Heart left ventricle (tissue), 16 donors: ENCODE data around the gene MYL9. TPM values are rescaled to one million over a fixed set of nuclear protein-coding genes. Genes with fewer than 3 reads are reported as not detected.

ENCODE experiments used
- ATAC-seq, 4 donors: fragments of 200-7000 bp; cut with Tn5 transposase; one replicate each; pipeline ENCODE4 v1.9.1; 2020 to 2022; ENCODE audit warnings: moderate library complexity in 4 of 4, mild to moderate bottlenecking in 3 of 4, moderate number of reproducible peaks in 1 of 4
- DNase-seq, 5 donors: peaks; one replicate each; pipeline ENCODE4 v3.0.0-alpha.2; 2020
- H3K27ac ChIP-seq, 12 donors: fragments of 200-600 bp; sonication (generic) in 4 of 12; one replicate each; pipeline versions ENCODE4 v1.5.0 to v1.8.0; 2016 to 2022; ENCODE audit warnings: mild to moderate bottlenecking in 2 of 12
- H3K27me3 ChIP-seq, 9 donors: fragments of 200-600 bp; sonication (generic) in 2 of 9; one replicate each; pipeline versions ENCODE4 v1.5.1 to v1.8.0; 2016 to 2022; ENCODE audit warnings: mild to moderate bottlenecking in 3 of 9
- H3K36me3 ChIP-seq, 9 donors: fragments of 200-600 bp; sonication (generic) in 2 of 9; one replicate each; pipeline versions ENCODE4 v1.5.0 to v1.8.0; 2018 to 2022; ENCODE audit warnings: mild to moderate bottlenecking in 2 of 9
- H3K4me1 ChIP-seq, 12 donors: fragments of 200-600 bp; sonication (generic) in 4 of 12; one replicate each; pipeline versions ENCODE4 v1.5.0 to v1.8.0; 2016 to 2022; ENCODE audit warnings: mild to moderate bottlenecking in 3 of 12
- H3K4me3 ChIP-seq, 12 donors: fragments of 200-600 bp; sonication (generic) in 4 of 12; one replicate each; pipeline versions ENCODE4 v1.5.0 to v1.8.0; 2017 to 2022; ENCODE audit warnings: mild to moderate bottlenecking in 9 of 12, moderate library complexity in 4 of 12
- H3K9me3 ChIP-seq, 12 donors: fragments of 200-600 bp; sonication (generic) in 4 of 12; one replicate each; pipeline versions ENCODE4 v1.5.0 to v1.8.0; 2016 to 2022; ENCODE audit warnings: mild to moderate bottlenecking in 1 of 12
- CTCF ChIP-seq, 12 donors: fragments of 200-600 bp; sonication (generic) in 4 of 12; IDR thresholded peaks; one replicate each; pipeline versions ENCODE4 v1.5.0 to v1.8.0; 2018 to 2022; ENCODE audit warnings: antibody characterized with exemption in 12 of 12, mild to moderate bottlenecking in 5 of 12
- POLR2A ChIP-seq, 2 donors: fragments of 450-650 bp; IDR thresholded peaks; one replicate each; pipeline ENCODE4 v1.6.1; 2017; ENCODE audit warnings: antibody characterized with exemption in 2 of 2, mild to moderate bottlenecking in 2 of 2, moderate library complexity in 2 of 2
- WGBS, 4 donors: extraction: QIAGEN DNeasy Blood & Tissue Kit in 2 of 4; methylation state at CpG; one replicate each; pipeline versions ENCODE4 v1.1.5 to v1.1.7; 2013 to 2018; 5-methylcytosine and 5-hydroxymethylcytosine counted together
- intact Hi-C, 10 donors: fragments of 100-400 bp; cut with DNase I; formaldehyde crosslinking; loops; one replicate each; pipeline versions ENCODE4 v1.11.1 to v1.14.2; 2022
- polyA plus RNA-seq, 2 donors: library from polyadenylated mRNA; stranded (reverse); fragments of 200-250 nt; gene quantifications; one replicate each; pipeline ENCODE4 v1.2.3, GENCODE V29; 2013
- total RNA-seq, 9 donors: library from RNA; depleted of rRNA in 2 of 9; stranded (reverse); fragments of >200 nt in 2 of 9; fragmentation: NEBNext Ultra II Directional in 3 of 9; extraction: Animal tissue kit (Norgen Biotek cat#: 25700) in 3 of 9; gene quantifications; one replicate each; pipeline versions ENCODE4 v1.1.0 to v1.2.4, GENCODE V29; 2016 to 2023
- donor health status: ischemic (EF 13 %, LVEDD 7.1; RV severe dilation, severe dysfunction).
- donor health status: healthy with polysubstance abuse.
- donor health status: DM: no; HTN: yes; CAD: no.
- donor health status: DM: no; HTN: no; CAD: no.
- donor health status: ischemic (EF 25% LVEDD 6.9; RV normal size, moderate dysfunction).
- donor health status: ischemic (EF 25% LVEDD 5.7; RV mildly dilated, moderate dysfunction).
- donor health status: healthy.
- donor health status: DM: yes; HTN: yes; CAD: no.
- donor health status: ischemic (EF 35%, LVEDD 5.7; RV mildly dilated, moderate dysfunction).
- donor health status: nonischemic (EF 11% LVEDD 7.7; RV severe dilation, severe dysfunction).
- donor health status: DM: yes; HTN: yes; CAD: no.
- donor health status: PGD.
- donor health status: ischemic (EF 29% LVEDD 5.4; RV normal size, mild dysfunction).
- donor health status: nonischemic (EF 23%, LVEDD 6.1; RV moderate dilation, normal function).

Gene MYL9
- total and polyA plus RNA-seq, 11 donors = 452 to 2,387 (median 1,748) TPM

DNA sequence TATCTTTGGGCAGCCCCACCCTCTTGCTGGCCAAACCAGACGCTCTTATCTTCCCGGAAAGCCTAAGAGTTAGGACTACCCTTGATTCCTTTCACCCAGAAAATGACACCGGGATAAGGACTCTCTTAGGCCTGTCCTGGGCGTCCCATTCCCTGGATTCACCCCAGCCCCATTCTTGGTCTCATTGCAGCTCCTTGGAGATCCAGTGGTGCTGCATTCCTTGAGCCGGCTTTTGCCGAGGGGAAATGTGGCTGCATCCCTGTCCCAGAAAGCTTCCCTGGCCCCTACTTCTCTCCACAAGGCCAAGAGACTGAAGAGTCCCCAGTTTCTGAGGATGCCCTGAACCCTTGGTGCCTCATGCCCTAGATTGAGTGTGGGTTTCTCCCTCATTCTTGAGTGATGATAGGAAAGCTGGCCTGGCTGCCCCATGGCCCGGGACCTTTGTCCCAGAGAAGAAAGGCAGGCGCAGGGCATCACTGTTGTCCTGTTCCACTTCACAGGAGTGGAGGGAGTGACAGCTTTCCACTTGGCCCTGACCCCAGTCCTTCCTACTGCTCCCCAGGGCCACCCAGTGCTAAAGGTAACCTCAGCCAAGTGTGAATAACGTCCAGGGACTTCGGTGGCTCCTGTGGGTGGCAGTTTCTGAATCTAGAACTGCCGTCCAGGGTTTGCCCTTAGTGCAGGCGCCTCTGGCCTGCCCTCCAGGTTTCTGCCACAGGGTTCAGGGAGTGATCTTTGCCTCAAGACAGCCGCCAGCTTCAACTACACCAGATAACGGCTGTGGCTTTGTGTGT, 42.7 kb upstream of the MYL9 start:
- WGBS, 4 donors = 41 to 60% (median 54%) methylated on average over 13 to 14 of the region's 14 CpGs
- Histone ChIP-seq H3K27ac (peak overlapping the region; percentile 27 to 91 (median 69)), H3K4me1 (peaks cover under 1 to 62% (median 29%) of the 10 kb centered on the region in 12 donors), H3K27me3 (no peaks in the 10 kb centered on the region), H3K4me3 (no peak overlapping the region), H3K36me3 (peaks cover 0 to 81% (median 73%) of the 10 kb centered on the region in 9 donors), H3K9me3 (no peaks in the 10 kb centered on the region)
- TF ChIP-seq CTCF (IDR thresholded peaks at IDR 0.05) (no peak), POLR2A (IDR thresholded peaks at IDR 0.05) (no peak)
- DNase-seq = peak; percentile 69 to 89 (median 73)
- intact Hi-C loops = loop anchor here in 3 of 10 donors (5.0 kb wide), 2 partner anchors 36 to 44 kb away; partner anchors contain the start of gene MYL9 (in 2 of the 3)
- peak; percentile 89 to 94 (median 92) for ATAC-seq

DNA sequence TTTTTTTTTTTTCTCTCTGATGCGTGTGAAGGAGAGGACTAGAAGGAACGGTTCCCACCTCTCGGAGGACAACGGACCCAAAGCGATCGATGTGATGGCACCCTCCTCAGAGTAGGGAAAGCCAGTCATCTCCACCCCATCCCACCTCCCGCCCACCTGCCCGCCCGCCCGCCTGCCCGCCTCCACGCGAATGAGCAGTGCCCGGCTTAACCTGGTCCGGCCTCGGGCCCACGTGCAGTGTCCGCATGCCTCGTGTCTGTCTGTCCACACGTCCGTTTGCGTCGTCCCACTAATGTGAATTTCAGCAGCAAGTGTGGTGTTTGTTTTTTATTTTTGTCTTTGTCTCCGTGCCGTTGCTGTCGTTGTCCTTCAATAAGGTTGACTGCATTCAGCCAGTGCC, 42.1 kb upstream of the MYL9 start:
- peaks cover 0 to 56% (median 23%) of the 10 kb centered on the region in 12 donors for H3K4me1 ChIP-seq
- TF ChIP-seq POLR2A (IDR thresholded peaks at IDR 0.05) (no peak), CTCF (IDR thresholded peaks at IDR 0.05) (no peak)
- WGBS, 4 donors = 82 to 90% (median 88%) methylated on average over 26 of the region's 26 CpGs
- H3K36me3 ChIP-seq = peaks cover 0 to 88% (median 80%) of the 10 kb centered on the region in 9 donors
- intact Hi-C loops = loop anchor here in 3 of 10 donors (5.0 kb wide), 2 partner anchors 37 to 43 kb away; partner anchors contain the start of gene MYL9 (in 2 of the 3)
- H3K9me3 ChIP-seq = no peaks in the 10 kb centered on the region
- ATAC-seq = no peak
- H3K27ac ChIP-seq = peak overlapping the region in 11 of 12 donors; percentile 27 to 91 (median 71)
- H3K27me3 ChIP-seq = no peaks in the 10 kb centered on the region
- no peak for DNase-seq
- no peak overlapping the region for H3K4me3 ChIP-seq

GRCh38 chr20:36499723-36500501, 41.4 kb upstream of the MYL9 start:
- DNase-seq (no peak), ATAC-seq (no peak)
- TF ChIP-seq POLR2A (IDR thresholded peaks at IDR 0.05) (no peak), CTCF (IDR thresholded peaks at IDR 0.05) (no peak)
- Histone ChIP-seq H3K4me3 (no peak overlapping the region), H3K27ac (peak overlapping the region in 2 of 12 donors; percentile 86 to 91), H3K9me3 (no peaks in the 10 kb centered on the region), H3K36me3 (peaks cover 0 to 95% (median 87%) of the 10 kb centered on the region in 9 donors), H3K4me1 (peaks cover 0 to 49% (median 20%) of the 10 kb centered on the region in 12 donors), H3K27me3 (no peaks in the 10 kb centered on the region)
- 80 to 86% (median 85%) methylated on average over 15 to 31 of the region's 31 CpGs for WGBS, 4 donors
- intact Hi-C loops = loop anchor here in 3 of 10 donors (5.0 kb wide), 2 partner anchors 38 to 42 kb away; partner anchors contain the start of gene MYL9 (in 2 of the 3)
